UCSD-AML1 (cell line): ENCODE data around the gene TENT5A.

Experiments
- DNase-seq: peaks from one replicate; lab custom pipeline; 2025; ENCODE audit not compliant: unreplicated experiment; lab: John Stamatoyannopoulos, UW

Gene TENT5A

GRCh38 chr6:81772741-81773140 lies 20.3 kb upstream of the TENT5A start:
- DNase-seq = peak; percentile 22

- no peak for DNase-seq
Observed at GRCh38 chr6:81771097-81771496, 18.6 kb upstream of the TENT5A start.

GRCh38 chr6:81770381-81770780 lies 17.9 kb upstream of the TENT5A start:
- no peak for DNase-seq

GRCh38 chr6:81769824-81770223 lies 17.3 kb upstream of the TENT5A start:
- no peak for DNase-seq

- no peak for DNase-seq
Observed at GRCh38 chr6:81768150-81768942, 15.9 kb upstream of the TENT5A start.

- no peak for DNase-seq
Observed at GRCh38 chr6:81767163-81767891, 14.8 kb upstream of the TENT5A start.

- DNase-seq = no peak
Observed at GRCh38 chr6:81766482-81767069, 14.1 kb upstream of the TENT5A start.

GRCh38 chr6:81764531-81764930 lies 12.1 kb upstream of the TENT5A start:
- DNase-seq = no peak

- no peak for DNase-seq
Observed at GRCh38 chr6:81763968-81764367, 11.5 kb upstream of the TENT5A start.

- no peak for DNase-seq
Observed at GRCh38 chr6:81763051-81763450, 10.6 kb upstream of the TENT5A start.

- no peak for DNase-seq
Observed at GRCh38 chr6:81762606-81763005, 10.1 kb upstream of the TENT5A start.

- no peak for DNase-seq
Observed at GRCh38 chr6:81762132-81762531, 9.7 kb upstream of the TENT5A start.

- DNase-seq = no peak
Observed at GRCh38 chr6:81761197-81761596, 8.7 kb upstream of the TENT5A start.

GRCh38 chr6:81759782-81760181 lies 7.3 kb upstream of the TENT5A start:
- DNase-seq = no peak

- DNase-seq = no peak
Observed at GRCh38 chr6:81758221-81758620, 5.7 kb upstream of the TENT5A start.

GRCh38 chr6:81756690-81757089 lies 4.2 kb upstream of the TENT5A start:
- DNase-seq = no peak

- no peak for DNase-seq
Observed at GRCh38 chr6:81755551-81755950, 3.1 kb upstream of the TENT5A start.

- no peak for DNase-seq
Observed at GRCh38 chr6:81754906-81755305, 2.4 kb upstream of the TENT5A start.

- peak; percentile 84 for DNase-seq
Observed at GRCh38 chr6:81753711-81754577, 1.5 kb upstream of the TENT5A start.

- DNase-seq = peak; percentile 95
Observed at GRCh38 chr6:81752921-81753710, 635 bp upstream of the TENT5A start.
